ENCODE results near the gene HOXB6. TPM values are rescaled to one million over a fixed set of nuclear protein-coding genes. Genes with fewer than 3 reads are reported as not detected.

HOXB6 gene
- total RNA-seq, 1 experiment from 2014 or later, result 64.8 TPM

GRCh38 chr17:48609033-48609432, 4.2 kb upstream of the HOXB6 start (continued):
- TF ChIP-seq MAX (IDR thresholded peaks at IDR 0.05) (no peak), CBX3 (IDR thresholded peaks at IDR 0.05; ENCODE audit: low read depth) (no peak), EZH2phosphoT487 (IDR thresholded peaks at IDR 0.05; ENCODE audit: borderline replicate concordance) (no peak)

GRCh38 chr17:48608494-48608834, 3.7 kb upstream of the HOXB6 start:
- no peaks in the 10 kb centered on the region for H3K27me3 ChIP-seq (ENCODE audit: insufficient read depth, low read length)
- peaks cover 23 to 57% of the 10 kb centered on the region in 2 experiments for H3K4me1 ChIP-seq (ENCODE audit: control insufficient read depth in 1 of 2, insufficient read depth in 2 of 2, low read length in 2 of 2)
- no peaks in the 10 kb centered on the region for H3K36me3 ChIP-seq (ENCODE audit: control insufficient read depth in 1 of 2, insufficient read depth in 2 of 2, low read length in 2 of 2)
- peak overlapping the region; percentile 98; the same call in 1 of the 2 replicates for H3K27ac ChIP-seq (ENCODE audit: low read depth, low read length)
- H2AFZ ChIP-seq (ENCODE audit: low read depth, low read length, poor library complexity, severe bottlenecking), result no peak overlapping the region
- H3K9me2 ChIP-seq (ENCODE audit: insufficient read depth), result no peaks in the 10 kb centered on the region
- TF ChIP-seq EGR1 (IDR thresholded peaks at IDR 0.05; ENCODE audit: low read depth), result no peak
- no peak for TF ChIP-seq CBX3 (IDR thresholded peaks at IDR 0.05; ENCODE audit: low read depth)
- no peak for TF ChIP-seq ELF1 (IDR thresholded peaks at IDR 0.05; ENCODE audit: borderline replicate concordance, low read depth)
- TF ChIP-seq JUND (IDR thresholded peaks at IDR 0.05), result no peak
- TF ChIP-seq REST (IDR thresholded peaks at IDR 0.05; ENCODE audit: low read depth), result no peak
- no peak for TF ChIP-seq POLR2AphosphoS5 (IDR thresholded peaks at IDR 0.05; ENCODE audit: low read depth, low read length)
- TF ChIP-seq MAX (IDR thresholded peaks at IDR 0.05), result no peak
- no peak for TF ChIP-seq SIN3A (IDR thresholded peaks at IDR 0.05; ENCODE audit: low read depth)
- TF ChIP-seq POLR2A (IDR thresholded peaks at IDR 0.05; ENCODE audit: borderline replicate concordance, extremely low read depth, insufficient read depth, insufficient read length), result no peak
- no peak for TF ChIP-seq CTCF (IDR thresholded peaks at IDR 0.05 in 2 of 3, conservative IDR thresholded peaks at IDR 0.05 in 1 of 3; ENCODE audit: borderline replicate concordance in 1 of 3, insufficient read depth in 1 of 3, low read depth in 2 of 3, low read length in 2 of 3)
- TF ChIP-seq CEBPB (IDR thresholded peaks at IDR 0.05; ENCODE audit: low read depth), result no peak
- TF ChIP-seq SP1 (IDR thresholded peaks at IDR 0.05; ENCODE audit: low read depth), result no peak
- TF ChIP-seq RAD21 (IDR thresholded peaks at IDR 0.05; ENCODE audit: low read depth), result no peak
- TF ChIP-seq YY1 (IDR thresholded peaks at IDR 0.05; ENCODE audit: extremely low read depth, insufficient replicate concordance, low read depth, low read length), result no peak
- TF ChIP-seq EZH2phosphoT487 (IDR thresholded peaks at IDR 0.05; ENCODE audit: borderline replicate concordance), result no peak
- no peak for TF ChIP-seq SRF (IDR thresholded peaks at IDR 0.05; ENCODE audit: low read depth)
- H3K4me3 ChIP-seq (replicated peaks in 1 of 2; ENCODE audit: low read depth in 1 of 2, low read length in 2 of 2), result no peak overlapping the region
- intact Hi-C loops (cut with micrococcal nuclease), result no loop called here
- BruUV-seq (replicated peaks), result no TSS peak
- POLR2A ChIA-PET, result no interaction called here
- ATAC-seq (no peak), DNase-seq (ENCODE audit: low read depth, low spot score) (no peak)
- CTCF ChIA-PET, result no interaction called here
- peak overlapping the region; percentile 95 for H3K4me2 ChIP-seq (ENCODE audit: low read length)
- RAD21 ChIA-PET (ENCODE audit: low non-redundant PET in 1 of 2, low total read pairs in 2 of 2, uncharacterized antibody in 2 of 2, unreplicated experiment in 2 of 2), result no interaction called here
- H3K79me2 ChIP-seq (ENCODE audit: insufficient read depth, low read length), result peaks cover 70% of the 10 kb centered on the region
- H3K9ac ChIP-seq (ENCODE audit: low read length), result peak overlapping the region; percentile 97; the same call in 1 of the 2 replicates
- H4K20me1 ChIP-seq (ENCODE audit: insufficient read depth), result no peaks in the 10 kb centered on the region
- H3K9me3 ChIP-seq (ENCODE audit: control insufficient read depth in 1 of 2, insufficient read depth in 1 of 2, low read depth in 1 of 2, low read length in 2 of 2), result no peaks in the 10 kb centered on the region
